Stimulated activated naive CD8-positive, alpha-beta T cell treated with anti-CD3 and anti-CD28 coated beads, Interleukin-15, Interleukin-2, amounts not matched to agents 100 U/mL and 50 U/mL, for 24 hours (primary cell): Measurements from ENCODE around the gene PYHIN1.
"Not testable (repeated sequence)": the region's sequence is repeated elsewhere in the genome, so short reads cannot be mapped to it uniquely, and the experiment has no call there.

Experiments used
- ATAC-seq: fragments of 150-1000 bp; cut with Tn5 transposase; one replicate; pipeline ENCODE4 v1.10.0; 2021
- DNase-seq: peaks from one replicate; pipeline ENCODE4 v3.0.0; 2021

PYHIN1 gene

GRCh38 chr1:158979229-158979628 is 47.9 kb downstream of the PYHIN1 start:
- ATAC-seq (no peak), DNase-seq (no peak)

GRCh38 chr1:158983235-158983634 is 51.9 kb downstream of the PYHIN1 start:
- no peak for ATAC-seq
- no peak for DNase-seq

GRCh38 chr1:158984386-158984785 is 53.0 kb downstream of the PYHIN1 start:
- ATAC-seq (no peak), DNase-seq (no peak)

GRCh38 chr1:158989424-158989823 is 58.1 kb downstream of the PYHIN1 start:
- no peak for DNase-seq
- no peak for ATAC-seq

- DNase-seq (no peak), ATAC-seq (peak; percentile 63)
Measured at GRCh38 chr1:158992787-158993312, 61.5 kb downstream of the PYHIN1 start.

- ATAC-seq, result no peak
- DNase-seq, result no peak
Measured at GRCh38 chr1:158996998-158997397, 65.6 kb downstream of the PYHIN1 start.

- no peak for DNase-seq
- ATAC-seq, result no peak
Measured at GRCh38 chr1:158998037-158998780, 66.9 kb downstream of the PYHIN1 start.

GRCh38 chr1:158998781-158999161 is 67.4 kb downstream of the PYHIN1 start:
- DNase-seq (peak; percentile 35), ATAC-seq (peak; percentile 59)

GRCh38 chr1:158999316-159000069 is 68.1 kb downstream of the PYHIN1 start:
- ATAC-seq (no peak), DNase-seq (no peak)

- ATAC-seq (no peak), DNase-seq (no peak)
Measured at GRCh38 chr1:159000070-159000409, 68.7 kb downstream of the PYHIN1 start.

- DNase-seq, result no peak
- no peak for ATAC-seq
Measured at GRCh38 chr1:159000625-159001024, 69.3 kb downstream of the PYHIN1 start.

GRCh38 chr1:159005161-159005560 is 73.8 kb downstream of the PYHIN1 start:
- DNase-seq, result no peak
- ATAC-seq, result no peak

- DNase-seq (no peak), ATAC-seq (no peak)
Measured at GRCh38 chr1:159005676-159006075, 74.3 kb downstream of the PYHIN1 start.

GRCh38 chr1:159006210-159006807 is 75.0 kb downstream of the PYHIN1 start:
- not testable (repeated sequence) for DNase-seq, ATAC-seq

GRCh38 chr1:159007726-159008125 is 76.4 kb downstream of the PYHIN1 start:
- no peak for ATAC-seq
- no peak for DNase-seq

- DNase-seq, result peak; percentile 69
Measured at GRCh38 chr1:159008744-159009188, 77.4 kb downstream of the PYHIN1 start.

GRCh38 chr1:159009287-159009686 is 77.9 kb downstream of the PYHIN1 start:
- no peak for DNase-seq
- no peak for ATAC-seq

More at GRCh38 chr1:159008744-159009188, 77.4 kb downstream of the PYHIN1 start:
- peak; percentile 71 for ATAC-seq

- ATAC-seq, result peak; percentile 72
Measured at GRCh38 chr1:159009704-159010361, 78.5 kb downstream of the PYHIN1 start, which contains the start of gene IFI16. IFI16 (plus strand) TSS chr1:159009907; CDS start chr1:159014681, 4,774 bp downstream.

GRCh38 chr1:159010391-159010790 is 79.0 kb downstream of the PYHIN1 start:
- DNase-seq, result no peak
- no peak for ATAC-seq

More at GRCh38 chr1:159009704-159010361, 78.5 kb downstream of the PYHIN1 start, which contains the start of gene IFI16:
- DNase-seq, result peak; percentile 47

GRCh38 chr1:159011001-159011400 is 79.6 kb downstream of the PYHIN1 start:
- not testable (repeated sequence) for ATAC-seq
- DNase-seq, result peak; percentile 32

- no peak for ATAC-seq
- no peak for DNase-seq
Measured at GRCh38 chr1:159011751-159012150, 80.4 kb downstream of the PYHIN1 start.

- ATAC-seq (peak; percentile 66), DNase-seq (peak; percentile 67)
Measured at GRCh38 chr1:159012495-159012894, 81.1 kb downstream of the PYHIN1 start.
